NT2/D1 (cell line): ENCODE results near the gene ZNF469.

Experiments
- DNase-seq: peaks from one replicate; pipeline ENCODE4 v3.0.0-alpha.2; 2011; ENCODE audit warnings: low read depth, low spot score
- H3K27me3 ChIP-seq: 2 replicates; pipeline ENCODE4 v1.6.0; 2011; ENCODE audit warnings: mild to moderate bottlenecking; ENCODE audit not compliant: insufficient read length, insufficient read depth
- H3K36me3 ChIP-seq: 2 replicates; pipeline ENCODE4 v1.6.1; 2011; ENCODE audit warnings: mild to moderate bottlenecking, low read length, mixed read lengths; ENCODE audit not compliant: insufficient read depth, insufficient read length
- H3K4me1 ChIP-seq: 2 replicates; pipeline ENCODE4 v1.5.1; 2011; ENCODE audit not compliant: insufficient read depth, insufficient read length
- H3K4me3 ChIP-seq: 2 replicates; pipeline ENCODE4 v1.5.1; 2011; ENCODE audit warnings: low read depth; ENCODE audit not compliant: insufficient read length
- H3K9ac ChIP-seq: 2 replicates; pipeline ENCODE4 v1.6.0; 2011; ENCODE audit warnings: low read depth; ENCODE audit not compliant: insufficient read length
- H3K9me3 ChIP-seq: 2 replicates; pipeline ENCODE4 v1.5.1; 2011; ENCODE audit warnings: mild to moderate bottlenecking, low read length; ENCODE audit not compliant: insufficient read depth
- SUZ12 ChIP-seq: IDR thresholded peaks from 2 replicates; pipeline ENCODE4 v1.6.1; 2011; ENCODE audit not compliant: insufficient read length, insufficient read depth; ENCODE audit errors: extremely low read depth
- YY1 ChIP-seq: IDR thresholded peaks from 2 replicates; pipeline ENCODE4 v1.6.1; 2011; ENCODE audit not compliant: insufficient read length, insufficient read depth
- ZNF274 ChIP-seq: IDR thresholded peaks from 2 replicates; pipeline ENCODE4 v1.6.1; 2011; ENCODE audit warnings: mild to moderate bottlenecking, low read depth, low read length

Gene ZNF469

DNA sequence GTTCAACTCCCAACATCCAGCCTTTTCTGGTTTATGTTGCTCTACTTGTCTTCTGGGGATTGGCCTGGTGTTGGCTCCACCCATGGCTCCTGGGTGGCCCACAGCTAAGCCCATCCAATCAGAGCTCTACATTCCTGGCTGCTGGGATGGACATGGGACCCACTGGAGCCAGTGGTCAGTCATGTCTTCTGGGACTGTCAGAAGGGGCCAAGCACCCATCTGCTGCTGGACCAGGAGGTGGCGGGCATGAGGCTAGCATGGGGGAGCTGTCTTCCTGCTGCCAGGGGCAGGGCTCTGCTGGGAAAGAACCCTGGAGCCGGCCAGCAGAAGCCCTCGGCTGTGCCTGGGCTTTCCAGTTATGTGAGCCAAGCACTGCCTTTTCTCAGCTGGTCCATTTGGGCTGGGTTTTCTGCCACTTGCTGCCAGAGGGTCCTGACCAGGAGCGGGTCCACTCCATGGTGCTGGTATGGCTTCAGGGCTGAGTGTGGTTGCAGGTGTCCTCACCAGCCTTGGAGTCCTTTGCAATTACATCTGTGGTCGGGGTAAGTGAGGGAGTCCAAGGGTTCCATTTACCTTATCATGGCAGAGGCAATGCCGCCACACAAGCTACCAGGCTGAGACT lies 17.4 kb upstream of the ZNF469 start:
- Histone ChIP-seq H3K36me3 (no peaks in the 10 kb centered on the region), H3K27me3 (no peaks in the 10 kb centered on the region), H3K4me3 (no peak overlapping the region), H3K9me3 (peaks cover 30% of the 10 kb centered on the region; the same call in 1 of the 2 replicates), H3K9ac (no peak overlapping the region), H3K4me1 (peaks cover 7% of the 10 kb centered on the region)
- no peak for DNase-seq
- TF ChIP-seq ZNF274 (no peak), YY1 (no peak), SUZ12 (no peak)

- DNase-seq, result no peak
- Histone ChIP-seq H3K36me3 (no peaks in the 10 kb centered on the region), H3K4me1 (peaks cover 7% of the 10 kb centered on the region), H3K27me3 (no peaks in the 10 kb centered on the region), H3K4me3 (no peak overlapping the region), H3K9me3 (peaks cover 22% of the 10 kb centered on the region; the same call in 1 of the 2 replicates), H3K9ac (no peak overlapping the region)
- no peak for TF ChIP-seq YY1
- no peak for TF ChIP-seq ZNF274
- no peak for TF ChIP-seq SUZ12
These were observed 16.6 kb upstream of the ZNF469 start for GRCh38 chr16:88366032-88366703.

DNA sequence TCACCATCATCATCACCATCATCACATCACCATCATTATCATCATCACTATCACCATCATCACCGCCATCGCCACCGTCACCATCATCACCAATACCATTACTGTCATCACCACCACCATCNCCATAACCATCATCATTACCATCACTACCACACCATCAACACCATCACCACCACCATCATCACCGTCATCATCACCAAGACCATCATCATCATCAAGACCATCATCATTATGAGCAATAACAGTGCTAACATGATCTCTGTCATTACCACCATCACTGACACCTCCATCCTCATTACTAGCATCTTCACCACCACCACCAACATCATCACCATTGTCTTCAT lies 16.1 kb upstream of the ZNF469 start:
- DNase-seq, result no peak
- TF ChIP-seq ZNF274 (no peak), SUZ12 (no peak), YY1 (no peak)
- no peaks in the 10 kb centered on the region for H3K36me3 ChIP-seq
- no peaks in the 10 kb centered on the region for H3K27me3 ChIP-seq
- no peak overlapping the region for H3K9ac ChIP-seq
- peaks cover 7% of the 10 kb centered on the region for H3K4me1 ChIP-seq
- no peak overlapping the region for H3K4me3 ChIP-seq
- peaks cover 17% of the 10 kb centered on the region; the same call in 1 of the 2 replicates for H3K9me3 ChIP-seq

- no peak for TF ChIP-seq ZNF274
- no peak for TF ChIP-seq YY1
- no peak for TF ChIP-seq SUZ12
- Histone ChIP-seq H3K36me3 (no peaks in the 10 kb centered on the region), H3K4me1 (peaks cover 7% of the 10 kb centered on the region), H3K9me3 (peaks cover 8% of the 10 kb centered on the region; the same call in 1 of the 2 replicates), H3K9ac (no peak overlapping the region), H3K4me3 (no peak overlapping the region), H3K27me3 (no peaks in the 10 kb centered on the region)
- DNase-seq, result no peak
These were observed 15.2 kb upstream of the ZNF469 start for GRCh38 chr16:88367560-88367959.

DNA sequence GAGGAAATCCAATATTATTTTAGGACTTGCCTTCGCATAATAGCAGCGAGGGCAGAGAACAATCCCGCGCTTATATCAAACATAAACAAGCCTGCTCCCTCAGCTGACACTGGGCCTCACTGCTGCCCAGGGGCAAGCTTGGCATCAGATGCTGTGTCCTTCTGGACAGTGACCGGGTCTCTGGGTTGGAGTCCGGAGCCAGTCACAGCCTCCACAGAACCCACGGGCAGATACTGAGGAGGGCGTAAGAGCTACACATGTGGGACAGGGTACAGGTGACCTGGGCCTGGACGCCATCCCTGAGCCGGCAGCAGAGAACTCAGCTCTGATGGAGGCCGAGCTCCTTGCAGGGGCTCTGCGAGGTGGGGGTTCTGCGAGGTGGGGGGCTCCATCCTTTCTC lies 14.7 kb upstream of the ZNF469 start:
- H3K27me3 ChIP-seq, result no peaks in the 10 kb centered on the region
- peaks cover 7% of the 10 kb centered on the region for H3K4me1 ChIP-seq
- H3K4me3 ChIP-seq, result no peak overlapping the region
- H3K36me3 ChIP-seq, result no peaks in the 10 kb centered on the region
- H3K9ac ChIP-seq, result no peak overlapping the region
- DNase-seq, result no peak
- TF ChIP-seq YY1 (no peak), ZNF274 (no peak)
- H3K9me3 ChIP-seq, result peaks cover 5% of the 10 kb centered on the region; the same call in 1 of the 2 replicates

DNA sequence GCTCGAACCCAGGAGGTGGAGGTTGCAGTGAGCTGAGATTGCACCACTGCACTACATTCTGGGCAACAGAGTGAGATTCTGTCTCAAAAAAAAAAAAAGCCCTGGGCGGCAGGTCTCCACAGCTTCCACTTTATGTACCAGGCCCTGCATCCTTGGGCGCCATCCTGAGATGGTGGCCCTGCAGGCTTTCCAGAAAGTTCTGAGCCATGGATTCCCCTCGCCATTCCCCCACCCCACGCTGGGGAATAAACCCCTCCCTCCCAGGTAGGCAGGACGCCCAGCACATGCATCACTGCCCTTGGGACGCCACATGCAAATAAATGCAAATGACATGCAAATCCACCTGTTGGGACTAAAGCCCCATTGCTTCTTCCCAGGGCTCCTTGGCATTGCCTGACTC lies 13.8 kb upstream of the ZNF469 start:
- Histone ChIP-seq H3K4me3 (no peak overlapping the region), H3K4me1 (peaks cover 7% of the 10 kb centered on the region), H3K27me3 (no peaks in the 10 kb centered on the region), H3K9me3 (no peaks in the 10 kb centered on the region), H3K9ac (no peak overlapping the region), H3K36me3 (no peaks in the 10 kb centered on the region)
- TF ChIP-seq SUZ12 (no peak), ZNF274 (no peak), YY1 (no peak)
- no peak for DNase-seq

- TF ChIP-seq SUZ12 (no peak), ZNF274 (no peak), YY1 (no peak)
- Histone ChIP-seq H3K27me3 (no peaks in the 10 kb centered on the region), H3K36me3 (no peaks in the 10 kb centered on the region), H3K4me3 (no peak overlapping the region), H3K9me3 (no peaks in the 10 kb centered on the region), H3K9ac (no peak overlapping the region), H3K4me1 (peaks cover 7% of the 10 kb centered on the region)
- DNase-seq, result no peak
These were observed 13.2 kb upstream of the ZNF469 start for GRCh38 chr16:88369447-88370008.

DNA sequence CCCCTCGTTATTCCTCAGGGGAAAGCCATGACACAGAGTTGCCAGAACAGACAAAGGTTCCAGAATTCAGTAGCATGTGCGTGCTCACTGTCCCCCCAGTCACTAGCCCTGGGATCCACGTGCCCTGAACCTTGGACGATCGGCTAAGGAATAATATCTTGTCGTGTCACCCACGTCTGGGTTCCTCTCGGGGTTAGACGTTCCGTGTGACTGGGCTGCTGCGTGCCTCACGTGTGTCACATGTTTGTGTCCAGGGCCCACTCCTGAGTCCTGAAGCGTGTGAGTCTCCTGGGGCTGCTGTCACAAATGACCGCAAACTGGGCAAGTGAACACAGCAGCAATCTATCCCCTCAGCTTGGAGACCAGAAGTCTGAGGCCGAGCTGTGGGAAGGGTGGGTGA lies 12.4 kb upstream of the ZNF469 start:
- H3K27me3 ChIP-seq, result no peaks in the 10 kb centered on the region
- no peak overlapping the region for H3K9ac ChIP-seq
- H3K4me1 ChIP-seq, result peaks cover 7% of the 10 kb centered on the region
- no peak for DNase-seq
- no peaks in the 10 kb centered on the region for H3K9me3 ChIP-seq
- TF ChIP-seq YY1 (no peak), ZNF274 (no peak), SUZ12 (no peak)
- H3K4me3 ChIP-seq, result no peak overlapping the region
- H3K36me3 ChIP-seq, result no peaks in the 10 kb centered on the region
